Breast epithelium (tissue), 3 donors: ENCODE measurements around the gene KCTD1.

ENCODE experiments used
- POLR2A ChIP-seq: fragments of 450-650 bp; IDR thresholded peaks from one replicate; pipeline ENCODE4 v1.6.1; 2016; ENCODE audit warnings: antibody characterized with exemption, mild to moderate bottlenecking, moderate library complexity
- TF ChIP-seq, protein P1 (sequence below), 3 donors: fragments of 450-650 bp; IDR thresholded peaks; one replicate each; pipeline ENCODE4 v1.5.1; 2016 to 2017; ENCODE audit warnings: antibody characterized with exemption in 3 of 3, mild to moderate bottlenecking in 3 of 3, moderate library complexity in 3 of 3

DNA sequence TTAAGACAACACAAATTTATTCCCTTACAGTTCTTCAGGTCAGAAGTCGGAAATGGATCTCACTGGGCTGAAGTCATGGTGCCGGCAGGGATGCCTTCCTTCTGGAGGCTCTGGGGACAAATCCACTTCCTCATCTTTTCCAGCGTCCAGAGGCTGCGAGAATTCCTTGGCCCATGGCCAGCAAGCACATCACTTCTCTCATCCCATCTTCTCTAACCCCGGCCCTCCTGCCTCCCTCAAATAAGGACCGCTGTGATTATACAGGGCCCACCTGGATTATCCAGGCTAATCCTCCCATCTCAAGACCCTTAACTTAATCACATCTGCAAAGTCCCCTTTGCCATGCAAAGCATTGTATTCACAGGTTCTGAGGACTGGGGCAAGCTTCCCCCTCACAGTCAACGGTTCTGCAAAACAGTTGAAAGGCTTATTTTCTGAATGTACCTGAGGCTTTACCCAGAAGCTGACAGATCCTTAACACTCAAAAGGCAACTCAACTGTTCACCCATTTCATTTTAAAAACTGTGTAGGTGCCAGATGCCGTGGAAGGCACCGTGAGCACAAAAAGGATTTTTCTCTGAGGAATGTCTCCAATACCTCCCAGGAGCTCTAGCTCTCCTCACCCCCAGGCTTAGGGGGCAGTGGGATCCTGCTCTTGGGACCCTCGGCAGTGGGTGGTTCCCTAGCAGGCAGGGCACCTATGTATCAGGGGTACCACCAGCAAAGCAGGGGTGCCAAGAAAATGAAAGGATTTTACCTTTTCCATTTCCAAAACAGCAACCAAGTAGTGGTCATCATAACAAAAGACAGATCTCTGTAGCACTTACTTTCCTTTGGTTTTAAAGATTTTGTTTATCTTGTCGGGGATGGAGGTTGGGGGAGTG lies 84.0 kb downstream of the KCTD1 start:
- TF ChIP-seq, protein P1, sequence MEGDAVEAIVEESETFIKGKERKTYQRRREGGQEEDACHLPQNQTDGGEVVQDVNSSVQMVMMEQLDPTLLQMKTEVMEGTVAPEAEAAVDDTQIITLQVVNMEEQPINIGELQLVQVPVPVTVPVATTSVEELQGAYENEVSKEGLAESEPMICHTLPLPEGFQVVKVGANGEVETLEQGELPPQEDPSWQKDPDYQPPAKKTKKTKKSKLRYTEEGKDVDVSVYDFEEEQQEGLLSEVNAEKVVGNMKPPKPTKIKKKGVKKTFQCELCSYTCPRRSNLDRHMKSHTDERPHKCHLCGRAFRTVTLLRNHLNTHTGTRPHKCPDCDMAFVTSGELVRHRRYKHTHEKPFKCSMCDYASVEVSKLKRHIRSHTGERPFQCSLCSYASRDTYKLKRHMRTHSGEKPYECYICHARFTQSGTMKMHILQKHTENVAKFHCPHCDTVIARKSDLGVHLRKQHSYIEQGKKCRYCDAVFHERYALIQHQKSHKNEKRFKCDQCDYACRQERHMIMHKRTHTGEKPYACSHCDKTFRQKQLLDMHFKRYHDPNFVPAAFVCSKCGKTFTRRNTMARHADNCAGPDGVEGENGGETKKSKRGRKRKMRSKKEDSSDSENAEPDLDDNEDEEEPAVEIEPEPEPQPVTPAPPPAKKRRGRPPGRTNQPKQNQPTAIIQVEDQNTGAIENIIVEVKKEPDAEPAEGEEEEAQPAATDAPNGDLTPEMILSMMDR (IDR thresholded peaks at IDR 0.05): no peak
- no peak for TF ChIP-seq POLR2A
